Astrocyte (in vitro differentiated cells and primary cell): ENCODE measurements around the gene ACSM2A. TPM values are rescaled to one million over a fixed set of nuclear protein-coding genes. Genes with fewer than 3 reads are reported as not detected.
"Not testable (repeated sequence)": the region's sequence is repeated elsewhere in the genome, so short reads cannot be mapped to it uniquely, and the experiment has no call there.

ENCODE experiments used
- DNase-seq: peaks from one replicate; pipeline ENCODE4 v3.0.0-alpha.2; 2010; ENCODE audit warnings: low read depth
- FAIRE-seq: peaks from 2 replicates; lab custom pipeline; 2011; peaks lifted over from hg19 to GRCh38; lab: Jason Lieb, UNC
- H2AFZ ChIP-seq: 2 replicates; pipeline ENCODE4 v1.6.0; 2012; ENCODE audit warnings: low read depth, low read length, inconsistent platforms
- H3K27ac ChIP-seq: 2 replicates; pipeline ENCODE4 v1.5.1; 2011; ENCODE audit warnings: low read depth, low read length, inconsistent platforms
- H3K27me3 ChIP-seq: 2 replicates; pipeline ENCODE4 v1.6.0; 2011; ENCODE audit warnings: low read length, inconsistent platforms; ENCODE audit not compliant: insufficient read depth
- H3K36me3 ChIP-seq: 2 replicates; pipeline ENCODE4 v1.5.1; 2011; ENCODE audit warnings: low read length, inconsistent platforms; ENCODE audit not compliant: insufficient read depth
- H3K4me1 ChIP-seq: 2 replicates; pipeline ENCODE4 v1.5.1; 2011; ENCODE audit warnings: low read length, inconsistent platforms; ENCODE audit not compliant: insufficient read depth
- H3K4me2 ChIP-seq: 2 replicates; pipeline ENCODE4 v1.6.0; 2012; ENCODE audit warnings: low read length, inconsistent platforms
- H3K4me3 ChIP-seq: 2 replicates; pipeline ENCODE4 v1.5.1; 2011; ENCODE audit warnings: low read depth, mild to moderate bottlenecking, low read length, inconsistent platforms; ENCODE audit not compliant: insufficient read depth
- H3K79me2 ChIP-seq: 2 replicates; pipeline ENCODE4 v1.6.0; 2012; ENCODE audit warnings: mild to moderate bottlenecking, low read length, inconsistent platforms; ENCODE audit not compliant: insufficient read depth
- H3K9ac ChIP-seq: 2 replicates; pipeline ENCODE4 v1.6.0; 2012; ENCODE audit warnings: mild to moderate bottlenecking, low read length, inconsistent platforms
- H3K9me3 ChIP-seq: 2 replicates; pipeline ENCODE4 v1.5.1; 2012; ENCODE audit warnings: low read depth, mild to moderate bottlenecking, low read length, inconsistent platforms; ENCODE audit not compliant: insufficient read depth
- H4K20me1 ChIP-seq: 2 replicates; pipeline ENCODE4 v1.6.0; 2012; ENCODE audit warnings: low read length, inconsistent platforms; ENCODE audit not compliant: insufficient read depth
- H3K27ac Mint-ChIP-seq: one replicate; pipeline ENCODE4 v1.8.0; 2021; ENCODE audit warnings: mild to moderate bottlenecking, mixed read lengths; ENCODE audit not compliant: unreplicated experiment
- H3K27me3 Mint-ChIP-seq: one replicate; pipeline ENCODE4 v1.8.0; 2021; ENCODE audit warnings: low read depth, mixed read lengths; ENCODE audit not compliant: unreplicated experiment
- H3K36me3 Mint-ChIP-seq: one replicate; pipeline ENCODE4 v1.8.0; 2021; ENCODE audit warnings: low read depth, mixed read lengths; ENCODE audit not compliant: unreplicated experiment
- H3K4me1 Mint-ChIP-seq: one replicate; pipeline ENCODE4 v1.8.0; 2021; ENCODE audit warnings: low read depth, mixed read lengths; ENCODE audit not compliant: unreplicated experiment
- H3K4me3 Mint-ChIP-seq: one replicate; pipeline ENCODE4 v1.8.0; 2021; ENCODE audit warnings: mild to moderate bottlenecking, moderate library complexity, mixed read lengths; ENCODE audit not compliant: unreplicated experiment
- H3K9me3 Mint-ChIP-seq: one replicate; pipeline ENCODE4 v1.8.0; 2021; ENCODE audit warnings: mild to moderate bottlenecking, mixed read lengths; ENCODE audit not compliant: unreplicated experiment
- total RNA-seq: library from RNA; stranded (reverse); gene quantifications from 2 replicates; pipeline ENCODE4 v1.2.1, GENCODE V29; 2021

The ACSM2A gene
- total RNA-seq, 1 donor from 2014 or later = 0.14 TPM

DNA sequence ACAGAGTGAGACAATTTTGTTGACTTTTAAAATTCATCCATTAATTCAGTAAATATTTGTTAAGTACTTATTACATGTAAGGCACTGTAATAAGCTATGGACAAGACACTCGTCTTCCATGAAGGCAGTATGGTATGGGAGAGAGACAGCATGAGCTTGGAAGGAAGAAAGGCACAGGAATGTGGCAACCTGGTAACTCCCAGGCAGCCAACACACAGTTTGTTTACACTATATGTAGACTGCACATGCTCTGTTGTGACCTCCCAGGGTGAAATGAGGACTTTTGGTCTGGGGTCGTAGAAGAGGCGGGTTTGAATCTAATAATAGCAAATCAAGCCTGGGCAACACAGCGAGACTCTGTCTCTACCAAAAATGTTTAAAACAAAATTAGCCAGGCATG is 9.0 kb downstream of the ACSM2A start:
- not testable (repeated sequence) for H3K4me3 ChIP-seq, H3K36me3 Mint-ChIP-seq, H3K4me1 Mint-ChIP-seq, H4K20me1 ChIP-seq, H2AFZ ChIP-seq, H3K36me3 ChIP-seq, H3K79me2 ChIP-seq, H3K27ac ChIP-seq, H3K4me1 ChIP-seq, H3K9me3 Mint-ChIP-seq, H3K27ac Mint-ChIP-seq, H3K27me3 Mint-ChIP-seq, H3K9ac ChIP-seq, H3K4me2 ChIP-seq, H3K27me3 ChIP-seq, H3K4me3 Mint-ChIP-seq, DNase-seq, H3K9me3 ChIP-seq, FAIRE-seq

DNA sequence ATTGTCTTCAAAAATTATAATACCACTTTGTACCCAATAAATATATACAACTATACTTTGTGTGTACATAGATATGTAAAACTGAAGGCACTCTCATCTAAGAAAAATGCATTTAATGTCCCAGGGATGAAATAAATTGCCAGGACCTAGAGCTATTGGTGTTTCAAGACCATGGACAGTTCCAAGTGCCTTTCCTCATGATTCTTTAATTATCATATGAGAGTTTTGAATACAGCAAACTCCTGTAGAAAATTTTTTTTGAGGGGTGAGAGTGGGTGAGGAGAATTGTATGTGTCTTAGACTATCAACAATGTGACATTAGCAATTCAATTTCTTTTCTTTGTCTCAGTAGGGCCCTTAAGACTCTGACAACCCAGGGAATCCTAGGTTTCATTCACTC is 17.6 kb downstream of the ACSM2A start:
- H3K4me1 Mint-ChIP-seq, H3K4me3 ChIP-seq, H3K9me3 ChIP-seq, FAIRE-seq, H3K4me1 ChIP-seq, H3K27ac ChIP-seq, H3K9ac ChIP-seq, H3K4me3 Mint-ChIP-seq, H3K27ac Mint-ChIP-seq, H3K36me3 Mint-ChIP-seq, H3K4me2 ChIP-seq, H2AFZ ChIP-seq, H4K20me1 ChIP-seq, DNase-seq, H3K79me2 ChIP-seq, H3K9me3 Mint-ChIP-seq, H3K27me3 ChIP-seq, H3K36me3 ChIP-seq: not testable (repeated sequence)
- H3K27me3 Mint-ChIP-seq = peaks cover 13% of the 10 kb centered on the region

DNA sequence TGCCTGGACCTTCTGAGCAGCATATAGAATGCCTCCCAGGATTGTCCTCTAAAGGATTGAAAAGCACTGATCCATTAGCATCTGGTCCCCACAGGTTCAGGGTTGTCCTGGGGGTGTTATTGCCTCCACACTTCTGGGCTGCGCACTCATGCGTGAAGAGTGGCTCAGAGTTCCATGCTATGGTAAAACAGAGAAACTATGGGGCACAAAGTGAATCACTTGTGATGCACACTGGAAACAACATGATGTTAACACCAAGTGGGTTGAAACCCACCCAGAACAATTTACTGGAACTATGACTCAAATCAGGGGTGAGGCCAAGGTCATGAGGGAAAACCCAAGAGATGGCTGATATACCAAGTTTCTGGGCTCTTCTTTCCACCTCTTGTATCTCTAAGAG is 18.6 kb downstream of the ACSM2A start:
- H3K4me3 ChIP-seq, DNase-seq, H3K4me3 Mint-ChIP-seq, H3K27ac ChIP-seq, H4K20me1 ChIP-seq, H3K36me3 ChIP-seq, FAIRE-seq, H3K79me2 ChIP-seq, H3K9me3 ChIP-seq, H3K27ac Mint-ChIP-seq, H3K36me3 Mint-ChIP-seq, H2AFZ ChIP-seq, H3K4me2 ChIP-seq, H3K9ac ChIP-seq, H3K27me3 ChIP-seq, H3K9me3 Mint-ChIP-seq, H3K4me1 ChIP-seq, H3K4me1 Mint-ChIP-seq: not testable (repeated sequence)
- peaks cover 16% of the 10 kb centered on the region for H3K27me3 Mint-ChIP-seq

DNA sequence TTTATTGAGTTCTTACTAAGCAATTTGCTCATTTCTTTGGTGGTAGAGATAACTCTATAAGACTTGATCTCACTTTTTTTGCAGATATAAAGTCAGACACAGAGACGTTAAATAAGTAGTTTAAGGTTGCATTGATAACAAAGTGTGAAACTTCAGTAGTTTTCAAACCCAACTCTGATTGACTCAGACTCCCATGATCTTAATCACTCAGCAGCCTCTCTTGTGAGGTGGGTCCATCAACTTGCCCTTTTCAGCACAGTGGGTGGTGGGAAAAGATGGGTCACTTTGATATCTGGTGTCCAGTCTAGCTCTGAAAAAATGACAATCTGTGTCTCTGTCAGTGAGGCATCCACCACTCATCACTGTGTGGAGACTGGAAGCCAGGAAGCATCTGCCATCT is 19.4 kb downstream of the ACSM2A start:
- not testable (repeated sequence) for H3K9ac ChIP-seq, H3K27me3 ChIP-seq, FAIRE-seq, H3K36me3 Mint-ChIP-seq, H3K4me2 ChIP-seq, H3K27ac Mint-ChIP-seq, H3K4me3 ChIP-seq, H3K9me3 ChIP-seq, H3K27ac ChIP-seq, H3K9me3 Mint-ChIP-seq, H3K79me2 ChIP-seq, H4K20me1 ChIP-seq, DNase-seq, H3K36me3 ChIP-seq, H2AFZ ChIP-seq, H3K4me3 Mint-ChIP-seq, H3K4me1 Mint-ChIP-seq, H3K4me1 ChIP-seq
- peaks cover 17% of the 10 kb centered on the region for H3K27me3 Mint-ChIP-seq

DNA sequence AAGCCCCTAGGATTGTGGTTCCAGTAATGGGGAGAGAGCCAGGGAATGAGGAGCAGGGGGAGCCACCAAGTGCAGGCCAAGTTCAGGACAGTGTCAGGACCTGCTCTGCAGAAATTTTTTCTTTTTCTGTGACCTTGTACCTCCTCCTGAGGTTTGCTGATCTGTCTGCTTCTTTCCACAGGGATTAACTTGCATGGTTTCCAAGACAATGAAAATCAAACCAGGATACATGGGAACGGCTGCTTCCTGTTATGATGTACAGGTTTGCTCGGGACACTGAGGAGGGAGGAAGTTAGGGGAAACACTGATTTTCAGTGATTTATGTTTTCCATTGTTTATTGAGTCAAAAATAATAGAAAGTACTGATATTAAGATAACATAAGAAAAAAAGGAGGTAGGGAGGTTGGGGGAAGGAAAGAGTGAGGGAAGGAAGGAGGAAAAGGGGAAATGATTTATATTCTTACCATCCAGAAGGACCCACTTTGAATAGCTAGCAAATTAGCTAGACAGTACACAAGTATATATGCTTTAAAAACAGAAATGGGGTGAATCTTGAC is 25.9 kb downstream of the ACSM2A start:
- not testable (repeated sequence) for H3K79me2 ChIP-seq, H3K9me3 Mint-ChIP-seq, H3K4me1 ChIP-seq, H3K4me3 ChIP-seq, H3K27ac Mint-ChIP-seq, H3K9ac ChIP-seq, H3K36me3 Mint-ChIP-seq, DNase-seq, H3K4me1 Mint-ChIP-seq, H3K9me3 ChIP-seq, FAIRE-seq, H3K27me3 ChIP-seq, H4K20me1 ChIP-seq, H3K4me3 Mint-ChIP-seq, H3K36me3 ChIP-seq, H3K4me2 ChIP-seq, H2AFZ ChIP-seq, H3K27ac ChIP-seq
- H3K27me3 Mint-ChIP-seq = peaks cover 22% of the 10 kb centered on the region

DNA sequence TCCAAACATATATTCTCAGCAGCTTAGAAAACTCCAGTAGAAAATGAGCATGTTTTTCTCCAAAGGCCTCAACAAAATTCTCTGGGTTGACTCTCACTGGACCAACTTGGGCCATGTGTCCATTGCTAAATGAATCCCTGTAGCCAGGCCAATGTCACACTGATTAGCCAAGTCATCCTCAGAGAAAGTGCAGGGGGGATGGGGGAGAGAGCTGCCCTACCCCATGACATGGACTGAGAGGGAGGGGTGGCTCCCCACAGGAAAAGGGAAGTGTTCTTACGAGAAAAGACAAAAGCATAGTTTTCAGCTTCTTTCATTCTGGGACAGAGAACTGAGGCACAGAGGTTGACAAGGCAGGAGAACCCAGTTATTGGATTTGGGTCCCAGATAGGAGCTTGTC is 32.7 kb downstream of the ACSM2A start:
- H3K4me1 Mint-ChIP-seq, H3K27ac Mint-ChIP-seq, H3K27me3 ChIP-seq, H3K4me3 ChIP-seq, H3K36me3 ChIP-seq, H3K9ac ChIP-seq, H3K4me2 ChIP-seq, H3K36me3 Mint-ChIP-seq, H3K4me1 ChIP-seq, DNase-seq, H4K20me1 ChIP-seq, H3K27ac ChIP-seq, H3K9me3 ChIP-seq, H2AFZ ChIP-seq, FAIRE-seq, H3K4me3 Mint-ChIP-seq, H3K9me3 Mint-ChIP-seq, H3K79me2 ChIP-seq: not testable (repeated sequence)
- peaks cover 18% of the 10 kb centered on the region for H3K27me3 Mint-ChIP-seq
